Endodermal cell (in vitro differentiated cells): ENCODE data around the gene SRBD1. TPM values are rescaled to one million over a fixed set of nuclear protein-coding genes. Genes with fewer than 3 reads are reported as not detected.

Source experiments
- DNase-seq: peaks from one replicate; pipeline ENCODE4 v3.0.0-alpha.2; 2017
- H3K27ac ChIP-seq: 2 replicates; pipeline ENCODE4 v1.5.1; 2013; ENCODE audit warnings: mild to moderate bottlenecking, low read depth, low read length, moderate library complexity
- H3K27me3 ChIP-seq: 2 replicates; pipeline ENCODE4 v1.6.1; 2013; ENCODE audit warnings: mild to moderate bottlenecking, low read length, moderate library complexity; ENCODE audit not compliant: insufficient read depth, control insufficient read depth, poor library complexity, severe bottlenecking
- H3K36me3 ChIP-seq: 2 replicates; pipeline ENCODE4 v1.7.0; 2013; ENCODE audit warnings: mild to moderate bottlenecking, low read length, moderate library complexity; ENCODE audit not compliant: control insufficient read depth, insufficient read depth
- H3K4me1 ChIP-seq: one replicate; pipeline ENCODE4 v1.7.0; 2013; ENCODE audit warnings: low read length; ENCODE audit not compliant: control insufficient read depth, insufficient read depth
- H3K4me3 ChIP-seq: 2 replicates; pipeline ENCODE4 v1.5.1; 2013; ENCODE audit warnings: mild to moderate bottlenecking, low read length, moderate library complexity
- H3K9ac ChIP-seq: 2 replicates; pipeline ENCODE4 v1.6.1; 2013; ENCODE audit warnings: mild to moderate bottlenecking, low read length, moderate library complexity; ENCODE audit not compliant: poor library complexity, severe bottlenecking; ENCODE audit errors: extremely low read depth
- H3K9me3 ChIP-seq: 2 replicates; pipeline ENCODE4 v1.6.1; 2013; ENCODE audit warnings: mild to moderate bottlenecking, low read length, moderate library complexity; ENCODE audit not compliant: control insufficient read depth
- H3K27ac Mint-ChIP-seq: 2 replicates; pipeline ENCODE4 v1.8.0; 2020; ENCODE audit warnings: mixed read lengths
- H3K27me3 Mint-ChIP-seq: 2 replicates; pipeline ENCODE4 v1.8.0; 2021; ENCODE audit warnings: mild to moderate bottlenecking, mixed read lengths; ENCODE audit not compliant: insufficient read depth
- H3K36me3 Mint-ChIP-seq: 2 replicates; pipeline ENCODE4 v1.8.0; 2020; ENCODE audit warnings: low read depth, mixed read lengths
- H3K4me1 Mint-ChIP-seq: 2 replicates; pipeline ENCODE4 v1.8.0; 2020; ENCODE audit warnings: mixed read lengths
- H3K4me3 Mint-ChIP-seq: 2 replicates; pipeline ENCODE4 v1.8.0; 2020; ENCODE audit warnings: mild to moderate bottlenecking, moderate library complexity, mixed read lengths
- H3K9me3 Mint-ChIP-seq: 2 replicates; pipeline ENCODE4 v1.8.0; 2020; ENCODE audit warnings: mild to moderate bottlenecking, mixed read lengths
- CTCF ChIP-seq: fragments of 200-600 bp; sonication (generic); conservative IDR thresholded peaks from 2 replicates; pipeline ENCODE4 v1.5.0; 2021; ENCODE audit warnings: antibody characterized with exemption, mild to moderate bottlenecking
- WGBS, 2 experiments: methylation state at CpG; one replicate each; pipeline versions ENCODE4 v1.1.5 to v1.1.7; 2013; ENCODE audit warnings: missing lambda C conversion rate in 2 of 2, mixed read lengths in 1 of 2; ENCODE audit not compliant: insufficient coverage in 1 of 2, insufficient read length in 1 of 2; 5-methylcytosine and 5-hydroxymethylcytosine counted together
- total RNA-seq, 2 donors: library from RNA; stranded (reverse); fragmentation: NEBNext Ultra II Directional in 1 of 2; extraction: Animal tissue kit (Norgen Biotek cat#: 25700) in 1 of 2; gene quantifications; 2 replicates in 1 of 2; 3 replicates in 1 of 2; pipeline ENCODE4 v1.2.1, GENCODE V29; 2021

The SRBD1 gene
- total RNA-seq, 2 donors from 2014 or later = 17.7 to 19.6 TPM

- H3K4me1 ChIP-seq = no peaks in the 10 kb centered on the region
- 93 to 100% methylated on average over 1 to 3 of the region's 3 CpGs for WGBS, 2 experiments
- no peak overlapping the region for H3K4me3 Mint-ChIP-seq
- H3K9me3 Mint-ChIP-seq = no peaks in the 10 kb centered on the region
- no peak for TF ChIP-seq CTCF
- H3K9ac ChIP-seq = no peak overlapping the region
- DNase-seq = no peak
- H3K27ac ChIP-seq = no peak overlapping the region
- no peaks in the 10 kb centered on the region for H3K36me3 ChIP-seq
- no peaks in the 10 kb centered on the region for H3K27me3 Mint-ChIP-seq
- no peak overlapping the region for H3K27ac Mint-ChIP-seq
- H3K4me3 ChIP-seq = no peak overlapping the region
- no peaks in the 10 kb centered on the region for H3K4me1 Mint-ChIP-seq
- no peaks in the 10 kb centered on the region for H3K9me3 ChIP-seq
- no peaks in the 10 kb centered on the region for H3K27me3 ChIP-seq
- no peaks in the 10 kb centered on the region for H3K36me3 Mint-ChIP-seq
Measured at GRCh38 chr2:45448217-45448616, 162.8 kb downstream of the SRBD1 start.

GRCh38 chr2:45446016-45446415 lies 165.1 kb downstream of the SRBD1 start:
- Histone ChIP-seq H3K27me3 (no peaks in the 10 kb centered on the region), H3K4me1 (no peaks in the 10 kb centered on the region), H3K9me3 (no peaks in the 10 kb centered on the region), H3K36me3 (no peaks in the 10 kb centered on the region), H3K4me3 (no peak overlapping the region), H3K27ac (no peak overlapping the region), H3K9ac (no peak overlapping the region)
- no peak for TF ChIP-seq CTCF
- WGBS, 2 experiments = 84 to 92% methylated on average over 2 of the region's 2 CpGs
- no peaks in the 10 kb centered on the region for H3K36me3 Mint-ChIP-seq
- H3K9me3 Mint-ChIP-seq = no peaks in the 10 kb centered on the region
- H3K27me3 Mint-ChIP-seq = no peaks in the 10 kb centered on the region
- no peak for DNase-seq
- no peaks in the 10 kb centered on the region for H3K4me1 Mint-ChIP-seq
- no peak overlapping the region for H3K4me3 Mint-ChIP-seq
- H3K27ac Mint-ChIP-seq = no peak overlapping the region

GRCh38 chr2:45445037-45445436 lies 166.0 kb downstream of the SRBD1 start:
- no peak overlapping the region for H3K27ac Mint-ChIP-seq
- WGBS, 2 experiments = 89 to 100% methylated on average over 1 of the region's 1 CpG

More at GRCh38 chr2:45445037-45445436, 166.0 kb downstream of the SRBD1 start:
- Histone ChIP-seq H3K36me3 (no peaks in the 10 kb centered on the region), H3K4me3 (no peak overlapping the region), H3K27me3 (no peaks in the 10 kb centered on the region), H3K9me3 (no peaks in the 10 kb centered on the region), H3K4me1 (no peaks in the 10 kb centered on the region), H3K9ac (no peak overlapping the region), H3K27ac (no peak overlapping the region)
- no peak overlapping the region for H3K4me3 Mint-ChIP-seq
- H3K4me1 Mint-ChIP-seq = no peaks in the 10 kb centered on the region
- no peaks in the 10 kb centered on the region for H3K9me3 Mint-ChIP-seq
- no peak for TF ChIP-seq CTCF
- DNase-seq = no peak
- no peaks in the 10 kb centered on the region for H3K27me3 Mint-ChIP-seq
- H3K36me3 Mint-ChIP-seq = no peaks in the 10 kb centered on the region
